Sigmoid colon (tissue), 4 donors: ENCODE measurements around the gene ABCC3.

Source experiments
- POLR2A ChIP-seq, 2 donors: fragments of 450-650 bp; IDR thresholded peaks; one replicate each; pipeline ENCODE4 v1.6.1; 2016; ENCODE audit warnings: antibody characterized with exemption in 2 of 2, mild to moderate bottlenecking in 2 of 2, moderate library complexity in 2 of 2
- POLR2AphosphoS5 ChIP-seq, 4 donors: sonication (generic); formaldehyde crosslinking; IDR thresholded peaks; one replicate each; pipeline ENCODE4 v1.6.1; 2017; ENCODE audit warnings: antibody characterized with exemption in 4 of 4
- TF ChIP-seq, protein P1 (sequence below), 4 experiments: fragments of 450-650 bp in 3 of 4; fragments of 200-600 bp in 1 of 4; IDR thresholded peaks; one replicate each; pipeline ENCODE4 v1.5.1; 2016 to 2019; ENCODE audit warnings: antibody characterized with exemption in 4 of 4, mild to moderate bottlenecking in 3 of 4, moderate library complexity in 2 of 4

DNA sequence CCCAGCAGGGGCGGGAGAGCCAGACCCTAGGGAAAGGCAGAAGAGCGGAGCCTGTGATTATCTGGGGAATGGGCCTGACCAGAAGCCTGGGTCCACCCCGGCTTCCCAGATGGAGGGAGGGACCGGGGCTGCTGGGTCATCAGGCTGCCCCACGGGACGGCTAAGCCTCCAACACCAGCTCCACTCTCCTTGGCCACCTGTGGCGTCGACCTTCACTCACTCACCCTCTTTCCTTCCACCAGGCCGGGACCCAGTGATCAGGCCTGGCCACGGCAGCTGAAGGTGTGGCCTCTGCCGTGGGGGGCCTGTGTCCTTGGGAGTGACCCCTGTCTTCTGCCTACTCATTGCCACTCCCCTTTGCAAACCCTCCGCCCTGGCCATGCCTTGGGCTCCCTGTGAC, 22.4 kb upstream of the ABCC3 start:
- TF ChIP-seq, protein P1, sequence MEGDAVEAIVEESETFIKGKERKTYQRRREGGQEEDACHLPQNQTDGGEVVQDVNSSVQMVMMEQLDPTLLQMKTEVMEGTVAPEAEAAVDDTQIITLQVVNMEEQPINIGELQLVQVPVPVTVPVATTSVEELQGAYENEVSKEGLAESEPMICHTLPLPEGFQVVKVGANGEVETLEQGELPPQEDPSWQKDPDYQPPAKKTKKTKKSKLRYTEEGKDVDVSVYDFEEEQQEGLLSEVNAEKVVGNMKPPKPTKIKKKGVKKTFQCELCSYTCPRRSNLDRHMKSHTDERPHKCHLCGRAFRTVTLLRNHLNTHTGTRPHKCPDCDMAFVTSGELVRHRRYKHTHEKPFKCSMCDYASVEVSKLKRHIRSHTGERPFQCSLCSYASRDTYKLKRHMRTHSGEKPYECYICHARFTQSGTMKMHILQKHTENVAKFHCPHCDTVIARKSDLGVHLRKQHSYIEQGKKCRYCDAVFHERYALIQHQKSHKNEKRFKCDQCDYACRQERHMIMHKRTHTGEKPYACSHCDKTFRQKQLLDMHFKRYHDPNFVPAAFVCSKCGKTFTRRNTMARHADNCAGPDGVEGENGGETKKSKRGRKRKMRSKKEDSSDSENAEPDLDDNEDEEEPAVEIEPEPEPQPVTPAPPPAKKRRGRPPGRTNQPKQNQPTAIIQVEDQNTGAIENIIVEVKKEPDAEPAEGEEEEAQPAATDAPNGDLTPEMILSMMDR (IDR thresholded peaks at IDR 0.05) = no peak
- no peak for TF ChIP-seq POLR2AphosphoS5 (IDR thresholded peaks at IDR 0.05)
- no peak for TF ChIP-seq POLR2A (IDR thresholded peaks at IDR 0.05)
